HG03575 (cell line): ENCODE data around the gene NHSL2.

Source experiments
- ATAC-seq: cut with Tn5 transposase; IDR thresholded peaks from one replicate; pipeline ENCODE4 v1.9.1; 2021; ENCODE audit not compliant: unreplicated experiment, insufficient number of reproducible peaks, low FRiP score; ENCODE audit errors: extremely low read depth

Gene NHSL2

DNA sequence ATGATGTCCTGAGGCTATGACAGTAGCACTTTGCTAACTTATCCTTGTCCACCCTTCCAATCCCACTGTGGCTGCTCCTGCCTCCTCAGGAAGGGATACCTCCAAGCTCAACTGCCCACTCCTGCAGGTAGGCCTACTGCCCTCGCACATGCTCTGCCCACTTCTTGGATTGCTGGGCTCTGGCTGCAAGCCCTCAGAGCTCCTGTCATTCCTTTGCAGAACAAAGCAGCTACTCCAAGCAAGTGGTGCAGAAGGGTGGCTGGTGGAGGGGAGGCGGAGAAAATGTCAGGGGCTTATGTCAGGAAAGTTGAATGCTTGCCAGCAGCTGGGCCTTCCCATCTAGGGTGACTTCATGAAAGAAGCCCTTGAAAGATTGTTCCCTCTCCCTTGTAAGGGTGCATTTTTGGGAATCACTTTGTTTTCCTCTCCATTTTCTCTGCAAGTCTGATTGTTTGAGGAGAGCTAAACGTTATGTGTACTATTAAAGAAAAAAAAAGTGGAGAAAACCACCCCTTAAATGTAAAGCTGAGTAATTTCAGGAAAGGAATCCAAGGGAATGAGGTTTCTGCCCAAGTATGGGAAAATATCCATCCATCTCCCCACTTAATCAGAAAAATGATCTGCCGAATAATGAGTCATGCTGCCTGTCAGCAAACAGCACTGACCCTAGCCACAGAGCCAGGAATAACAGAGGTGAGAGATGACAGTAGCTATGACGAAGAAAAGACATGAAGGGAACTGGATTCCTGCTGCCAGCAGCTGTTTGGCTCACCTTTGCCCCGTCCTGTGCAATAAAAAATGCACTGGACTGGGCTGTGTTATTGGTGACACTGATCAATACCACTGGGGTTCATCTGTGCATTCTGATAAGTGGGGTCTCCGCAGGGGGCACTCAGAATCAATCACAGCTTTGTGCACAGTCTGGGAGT is 119.1 kb downstream of the NHSL2 start:
- no peak for ATAC-seq

DNA sequence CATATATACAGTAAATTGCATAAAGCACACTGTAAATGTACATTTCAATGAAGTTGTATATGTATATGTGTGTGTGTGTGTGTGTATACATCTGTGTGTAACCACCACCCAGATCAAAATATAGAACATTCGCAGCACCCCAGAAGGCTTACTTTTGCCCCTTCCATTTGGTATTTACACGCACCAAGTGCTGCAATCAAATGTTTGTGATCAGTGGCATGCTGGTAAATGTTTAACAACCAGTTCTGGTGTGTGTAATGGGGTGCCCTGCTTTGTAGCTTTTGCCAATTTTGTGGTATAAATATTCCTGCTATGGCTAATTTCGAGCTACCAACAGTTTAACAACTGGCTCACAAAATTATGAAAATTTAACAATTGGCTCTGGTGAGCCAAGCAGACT is 119.8 kb downstream of the NHSL2 start:
- ATAC-seq = no peak

GRCh38 chrX:72031118-72031517 is 120.5 kb downstream of the NHSL2 start:
- no peak for ATAC-seq

GRCh38 chrX:72031634-72032033 is 121.0 kb downstream of the NHSL2 start:
- ATAC-seq = no peak

- no peak for ATAC-seq
These were observed 127.0 kb downstream of the NHSL2 start for GRCh38 chrX:72037601-72038000.

- no peak for ATAC-seq
These were observed 127.4 kb downstream of the NHSL2 start for GRCh38 chrX:72038016-72038415.

DNA sequence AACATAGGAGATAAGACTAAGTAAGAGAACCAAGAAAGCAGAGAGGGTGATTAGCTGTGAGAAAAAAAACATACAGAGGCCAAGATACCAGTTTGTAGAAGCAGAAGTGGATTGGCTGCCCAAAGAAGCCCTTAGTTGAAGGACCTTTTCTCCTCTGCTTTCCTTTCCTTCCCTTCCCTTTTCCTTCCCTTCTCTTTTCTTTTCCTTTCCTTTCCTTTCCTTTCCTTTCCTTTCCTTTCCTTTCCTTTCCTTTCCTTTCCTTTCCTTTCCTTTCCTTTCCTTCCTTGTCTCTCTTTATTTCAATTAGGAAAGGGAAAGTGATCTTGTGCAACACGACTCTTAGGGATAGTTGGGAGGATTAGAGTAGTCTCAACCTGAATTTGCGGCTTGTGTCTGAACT is 128.2 kb downstream of the NHSL2 start:
- ATAC-seq = no peak

GRCh38 chrX:72040506-72040905 is 129.9 kb downstream of the NHSL2 start:
- no peak for ATAC-seq

DNA sequence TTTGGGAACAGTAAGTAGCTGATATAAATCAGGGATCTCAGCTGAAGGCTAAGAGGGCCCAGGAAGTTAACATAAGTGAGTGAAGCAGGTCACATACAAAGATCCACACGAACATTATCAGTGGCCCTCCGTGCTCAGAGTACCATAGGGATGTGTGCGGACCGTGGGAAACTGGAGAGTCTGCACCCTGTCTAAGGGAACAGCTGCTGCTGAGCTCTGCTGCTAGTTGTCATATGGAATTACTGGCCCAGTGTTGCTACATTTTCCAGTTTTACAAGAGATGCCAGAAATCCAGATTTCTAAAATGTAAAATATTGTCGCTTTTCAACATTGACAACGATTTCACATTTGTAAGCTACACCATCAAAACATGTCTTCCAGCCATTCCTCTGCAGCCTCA is 130.5 kb downstream of the NHSL2 start:
- no peak for ATAC-seq

DNA sequence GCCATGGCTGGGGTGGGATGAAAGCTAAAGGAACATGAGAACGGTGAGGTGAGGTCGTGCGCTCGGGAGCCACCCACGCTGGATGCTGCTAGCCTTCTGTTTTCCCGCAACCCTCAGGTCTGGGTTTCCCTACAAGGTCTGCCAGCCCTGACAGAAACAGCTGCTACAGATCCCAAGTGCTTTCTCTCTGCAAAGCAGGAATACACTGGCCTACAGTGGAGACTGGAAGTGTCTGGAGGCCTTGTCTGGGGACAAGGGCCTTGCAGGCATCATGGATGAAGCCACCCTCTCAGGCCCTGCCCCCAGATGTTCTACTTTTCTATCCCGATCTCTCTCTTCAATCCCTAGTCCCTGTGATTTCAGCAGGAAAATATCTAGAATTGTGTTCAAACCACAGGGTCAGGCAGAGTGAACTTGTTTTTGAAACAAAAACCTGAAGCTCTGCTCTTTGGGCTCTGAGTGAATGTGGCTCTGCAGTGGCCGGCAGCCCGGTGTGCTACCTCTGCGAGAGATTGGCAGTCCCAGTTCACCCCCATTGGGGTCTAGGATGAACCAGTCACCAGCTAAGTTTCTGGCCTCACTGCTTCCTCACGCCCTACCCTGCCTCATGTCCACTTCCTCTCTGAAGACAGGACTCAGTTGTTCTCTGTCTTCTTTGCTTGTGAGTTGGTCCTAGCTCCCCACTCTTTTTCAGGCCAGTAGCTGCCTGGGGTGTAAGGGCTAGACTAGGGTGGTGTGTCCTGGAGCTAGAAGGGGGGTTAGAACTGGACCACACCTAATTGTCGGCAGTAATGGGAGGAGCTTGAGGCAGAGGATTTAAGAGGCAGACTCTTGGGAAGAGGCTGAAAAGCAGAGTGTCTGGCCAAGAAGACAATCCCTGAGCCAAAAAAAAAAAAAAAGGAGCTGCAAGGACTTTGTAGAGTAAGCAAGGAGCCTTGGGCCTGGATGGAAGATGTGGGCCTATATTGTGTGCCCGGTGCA is 131.5 kb downstream of the NHSL2 start:
- ATAC-seq = no peak

DNA sequence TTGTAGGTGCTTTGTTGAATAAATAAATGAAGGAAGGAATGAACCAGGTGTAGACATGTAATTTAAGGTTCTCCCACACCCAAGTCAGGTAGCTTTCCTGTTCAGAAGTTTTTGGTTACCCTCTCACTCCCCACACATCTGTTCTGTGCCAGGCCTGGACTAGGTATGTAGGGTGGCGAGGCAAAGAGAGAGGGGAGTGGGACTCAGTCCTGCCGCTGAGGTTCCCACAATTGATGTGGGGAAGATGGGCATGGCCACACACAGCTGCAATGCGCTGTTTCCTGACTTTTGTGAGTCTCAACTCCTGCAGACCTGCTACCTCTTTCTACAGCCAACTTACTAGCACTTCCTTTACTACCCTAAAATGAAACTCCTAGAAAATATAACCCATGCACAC is 132.2 kb downstream of the NHSL2 start:
- no peak for ATAC-seq

DNA sequence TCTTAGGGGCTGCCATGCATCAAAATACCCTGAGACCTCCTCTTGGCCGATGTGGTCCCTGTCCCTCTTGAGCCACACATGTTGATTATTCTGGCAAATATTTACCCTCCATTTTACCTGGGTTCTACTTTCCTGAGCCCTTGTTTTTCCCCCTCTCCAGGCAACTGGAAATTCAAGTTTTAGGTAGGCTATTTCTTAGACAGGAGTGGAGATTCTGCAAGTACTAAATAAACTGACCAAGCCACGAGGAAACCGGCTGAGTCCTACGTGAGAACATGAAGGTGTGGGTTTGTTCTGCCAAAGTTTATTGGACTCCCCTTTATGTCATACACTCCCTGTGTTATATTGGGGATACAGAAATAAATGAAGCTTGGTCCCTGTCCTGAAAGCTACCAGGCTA is 133.0 kb downstream of the NHSL2 start:
- ATAC-seq = no peak

DNA sequence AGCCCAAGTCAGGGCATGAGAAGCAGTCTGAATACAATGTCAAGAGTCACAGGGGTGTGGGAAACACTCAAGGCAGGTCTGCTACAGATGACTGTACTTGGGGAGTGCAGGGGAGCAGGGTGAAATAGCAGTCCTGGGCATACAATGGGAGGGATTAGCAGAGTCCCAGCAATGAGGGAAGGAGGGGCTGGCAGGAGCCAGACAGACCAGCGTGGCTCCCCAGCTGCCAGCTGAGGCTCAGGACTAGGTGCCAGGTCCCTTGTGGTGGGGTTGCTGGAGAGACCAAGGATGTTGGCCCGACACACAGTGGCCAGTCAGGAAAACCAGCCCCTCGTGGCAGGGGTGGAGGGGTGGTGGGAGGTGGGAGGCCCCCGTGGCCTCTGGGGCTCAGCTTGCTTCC is 134.5 kb downstream of the NHSL2 start:
- ATAC-seq = no peak

GRCh38 chrX:72045552-72046277 is 135.1 kb downstream of the NHSL2 start:
- ATAC-seq = no peak

DNA sequence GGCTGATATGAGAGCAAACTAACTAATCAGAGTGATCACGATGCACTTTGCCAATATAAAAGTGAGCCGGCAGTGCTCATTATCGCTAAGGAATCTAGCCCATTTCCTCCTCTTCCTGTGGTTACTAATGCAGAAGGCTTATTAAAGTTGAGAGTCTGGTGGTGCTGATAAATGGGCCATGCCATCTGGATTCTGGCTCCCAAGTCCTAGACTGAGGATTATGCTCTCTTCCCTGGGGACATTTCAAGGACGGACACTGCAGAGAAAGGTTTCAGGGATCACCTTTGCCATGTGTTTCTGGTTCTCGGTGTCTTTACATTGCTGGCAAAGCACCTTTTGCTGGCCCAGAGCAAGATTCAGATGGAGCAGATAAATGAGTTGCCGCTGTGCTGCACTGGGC is 135.8 kb downstream of the NHSL2 start:
- no peak for ATAC-seq

- no peak for ATAC-seq
These were observed 138.1 kb downstream of the NHSL2 start for GRCh38 chrX:72048510-72049455.

- no peak for ATAC-seq
These were observed 139.4 kb downstream of the NHSL2 start for GRCh38 chrX:72050011-72050410.

DNA sequence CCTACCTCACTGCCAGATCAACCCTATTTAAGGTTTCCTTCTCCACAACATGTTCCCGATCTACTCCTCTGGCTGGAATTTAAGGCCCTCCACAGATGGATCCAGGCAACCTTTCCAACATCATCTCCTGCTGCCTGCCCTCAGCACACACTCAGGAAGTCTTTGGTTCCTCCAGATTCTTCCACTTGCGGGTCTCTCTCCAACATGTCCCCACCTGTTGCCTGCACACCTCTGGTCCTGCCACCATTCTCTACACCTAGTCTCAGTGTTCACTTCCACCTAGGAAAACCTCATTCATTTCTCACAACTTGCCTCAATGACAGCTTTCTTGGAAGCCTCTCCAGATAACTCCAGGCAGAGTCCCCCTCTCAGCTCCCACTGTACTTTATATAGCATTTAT is 140.9 kb downstream of the NHSL2 start:
- ATAC-seq = no peak
